Neuronal stem cell (in vitro differentiated cells): ENCODE data around the gene ZDHHC17. TPM values are rescaled to one million over a fixed set of nuclear protein-coding genes. Genes with fewer than 3 reads are reported as not detected.

Experiments
- DNase-seq: peaks from one replicate; pipeline ENCODE4 v3.0.0-alpha.2; 2013; ENCODE audit warnings: low spot score
- H2AFZ ChIP-seq: one replicate; pipeline ENCODE4 v1.6.1; 2013; ENCODE audit warnings: mild to moderate bottlenecking, low read length, inconsistent platforms
- H2AK5ac ChIP-seq: 2 replicates; pipeline ENCODE4 v1.6.1; 2013; ENCODE audit warnings: low read depth, mild to moderate bottlenecking, inconsistent platforms, low read length, moderate library complexity, mixed read lengths
- H2BK120ac ChIP-seq: 2 replicates; pipeline ENCODE4 v1.6.1; 2013; ENCODE audit warnings: low read depth, mild to moderate bottlenecking, inconsistent platforms, low read length, moderate library complexity, mixed read lengths
- H2BK12ac ChIP-seq: one replicate; pipeline ENCODE4 v1.6.1; 2013; ENCODE audit warnings: low read length, inconsistent platforms
- H2BK15ac ChIP-seq: 2 replicates; pipeline ENCODE4 v1.6.1; 2013; ENCODE audit warnings: mild to moderate bottlenecking, low read length, inconsistent platforms, mixed read lengths
- H2BK5ac ChIP-seq: one replicate; pipeline ENCODE4 v1.6.1; 2013; ENCODE audit warnings: inconsistent platforms, mild to moderate bottlenecking, low read length, moderate library complexity
- H3K14ac ChIP-seq: one replicate; pipeline ENCODE4 v1.6.1; 2013; ENCODE audit warnings: low read length, inconsistent platforms
- H3K18ac ChIP-seq: 2 replicates; pipeline ENCODE4 v1.6.1; 2013; ENCODE audit warnings: low read length, inconsistent platforms
- H3K23ac ChIP-seq: 2 replicates; pipeline ENCODE4 v1.6.1; 2013; ENCODE audit warnings: low read depth, mild to moderate bottlenecking, mixed read lengths, low read length, inconsistent platforms; ENCODE audit not compliant: poor library complexity
- H3K27ac ChIP-seq: replicated peaks from 3 replicates; pipeline ENCODE4 v1.5.1; 2013; ENCODE audit warnings: low read length, inconsistent platforms
- H3K27me3 ChIP-seq, 3 experiments: 2 replicates each; pipeline ENCODE4 v1.6.1; 2013; ENCODE audit warnings: low read length in 3 of 3, mild to moderate bottlenecking in 2 of 3, inconsistent platforms in 1 of 3, low read depth in 1 of 3, mixed read lengths in 1 of 3, moderate library complexity in 1 of 3; ENCODE audit not compliant: control insufficient read depth in 3 of 3, insufficient read depth in 3 of 3
- H3K36me3 ChIP-seq, 2 donors: replicated peaks in 1 of 2; 2 replicates each; pipeline ENCODE4 v1.6.1; 2013; ENCODE audit warnings: low read length in 2 of 2; ENCODE audit not compliant: control insufficient read depth in 2 of 2, insufficient read depth in 2 of 2
- H3K4ac ChIP-seq: 2 replicates; pipeline ENCODE4 v1.6.1; 2013; ENCODE audit warnings: inconsistent platforms, mild to moderate bottlenecking, low read length, moderate library complexity
- H3K4me1 ChIP-seq, 2 donors: 1 replicate in 1 of 2; 2 replicates in 1 of 2; pipeline ENCODE4 v1.6.1; 2013; ENCODE audit warnings: low read length in 2 of 2, low read depth in 1 of 2; ENCODE audit not compliant: control insufficient read depth in 2 of 2, insufficient read depth in 1 of 2
- H3K4me2 ChIP-seq: one replicate; pipeline ENCODE4 v1.6.1; 2013; ENCODE audit warnings: mild to moderate bottlenecking, low read length, inconsistent platforms; ENCODE audit not compliant: insufficient read depth, poor library complexity, severe bottlenecking
- H3K4me3 ChIP-seq, 2 donors: 2 replicates each; pipeline ENCODE4 v1.5.1; 2013; ENCODE audit warnings: low read length in 2 of 2, mild to moderate bottlenecking in 2 of 2, inconsistent platforms in 1 of 2, moderate library complexity in 1 of 2
- H3K79me1 ChIP-seq: one replicate; pipeline ENCODE4 v1.6.1; 2013; ENCODE audit warnings: low read depth, mild to moderate bottlenecking, inconsistent platforms, low read length, moderate library complexity
- H3K9ac ChIP-seq: one replicate; pipeline ENCODE4 v1.6.1; 2013; ENCODE audit warnings: mild to moderate bottlenecking, low read depth, low read length, inconsistent platforms; ENCODE audit not compliant: poor library complexity
- H3K9me3 ChIP-seq, 2 donors: replicated peaks in 1 of 2; 2 replicates each; pipeline versions ENCODE3 to v1.6.1; 2013; ENCODE audit warnings: low read length in 2 of 2, mild to moderate bottlenecking in 2 of 2, inconsistent platforms in 1 of 2, low read depth in 1 of 2, mixed read lengths in 1 of 2, moderate library complexity in 1 of 2; ENCODE audit not compliant: control insufficient read depth in 2 of 2, insufficient read depth in 1 of 2
- H4K8ac ChIP-seq: one replicate; pipeline ENCODE4 v1.6.1; 2013; ENCODE audit warnings: low read depth, mild to moderate bottlenecking, inconsistent platforms, low read length, moderate library complexity
- H4K91ac ChIP-seq: one replicate; pipeline ENCODE4 v1.6.1; 2013; ENCODE audit warnings: low read length, low read depth, mild to moderate bottlenecking, inconsistent platforms; ENCODE audit not compliant: poor library complexity
- WGBS, 2 donors: extraction: QIAGEN DNeasy Blood & Tissue Kit; methylation state at CpG; one replicate each; pipeline ENCODE4 v1.1.7; 2013; ENCODE audit warnings: missing lambda C conversion rate in 2 of 2, mixed read lengths in 1 of 2; ENCODE audit not compliant: insufficient read length in 2 of 2, insufficient replicate concordance in 1 of 2; ENCODE audit errors: extremely low coverage in 2 of 2; 5-methylcytosine and 5-hydroxymethylcytosine counted together
- polyA plus RNA-seq, 2 experiments: library from polyadenylated mRNA; stranded (reverse); fragments of 200-250 nt; gene quantifications; one replicate each; pipeline ENCODE4 v1.2.3, GENCODE V29; 2013

The ZDHHC17 gene, protein sequence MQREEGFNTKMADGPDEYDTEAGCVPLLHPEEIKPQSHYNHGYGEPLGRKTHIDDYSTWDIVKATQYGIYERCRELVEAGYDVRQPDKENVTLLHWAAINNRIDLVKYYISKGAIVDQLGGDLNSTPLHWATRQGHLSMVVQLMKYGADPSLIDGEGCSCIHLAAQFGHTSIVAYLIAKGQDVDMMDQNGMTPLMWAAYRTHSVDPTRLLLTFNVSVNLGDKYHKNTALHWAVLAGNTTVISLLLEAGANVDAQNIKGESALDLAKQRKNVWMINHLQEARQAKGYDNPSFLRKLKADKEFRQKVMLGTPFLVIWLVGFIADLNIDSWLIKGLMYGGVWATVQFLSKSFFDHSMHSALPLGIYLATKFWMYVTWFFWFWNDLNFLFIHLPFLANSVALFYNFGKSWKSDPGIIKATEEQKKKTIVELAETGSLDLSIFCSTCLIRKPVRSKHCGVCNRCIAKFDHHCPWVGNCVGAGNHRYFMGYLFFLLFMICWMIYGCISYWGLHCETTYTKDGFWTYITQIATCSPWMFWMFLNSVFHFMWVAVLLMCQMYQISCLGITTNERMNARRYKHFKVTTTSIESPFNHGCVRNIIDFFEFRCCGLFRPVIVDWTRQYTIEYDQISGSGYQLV
- polyA plus RNA-seq (2013, experiment 1 of 2) = 20.4 TPM
- 22.8 TPM for polyA plus RNA-seq (2013, experiment 2 of 2)

DNA sequence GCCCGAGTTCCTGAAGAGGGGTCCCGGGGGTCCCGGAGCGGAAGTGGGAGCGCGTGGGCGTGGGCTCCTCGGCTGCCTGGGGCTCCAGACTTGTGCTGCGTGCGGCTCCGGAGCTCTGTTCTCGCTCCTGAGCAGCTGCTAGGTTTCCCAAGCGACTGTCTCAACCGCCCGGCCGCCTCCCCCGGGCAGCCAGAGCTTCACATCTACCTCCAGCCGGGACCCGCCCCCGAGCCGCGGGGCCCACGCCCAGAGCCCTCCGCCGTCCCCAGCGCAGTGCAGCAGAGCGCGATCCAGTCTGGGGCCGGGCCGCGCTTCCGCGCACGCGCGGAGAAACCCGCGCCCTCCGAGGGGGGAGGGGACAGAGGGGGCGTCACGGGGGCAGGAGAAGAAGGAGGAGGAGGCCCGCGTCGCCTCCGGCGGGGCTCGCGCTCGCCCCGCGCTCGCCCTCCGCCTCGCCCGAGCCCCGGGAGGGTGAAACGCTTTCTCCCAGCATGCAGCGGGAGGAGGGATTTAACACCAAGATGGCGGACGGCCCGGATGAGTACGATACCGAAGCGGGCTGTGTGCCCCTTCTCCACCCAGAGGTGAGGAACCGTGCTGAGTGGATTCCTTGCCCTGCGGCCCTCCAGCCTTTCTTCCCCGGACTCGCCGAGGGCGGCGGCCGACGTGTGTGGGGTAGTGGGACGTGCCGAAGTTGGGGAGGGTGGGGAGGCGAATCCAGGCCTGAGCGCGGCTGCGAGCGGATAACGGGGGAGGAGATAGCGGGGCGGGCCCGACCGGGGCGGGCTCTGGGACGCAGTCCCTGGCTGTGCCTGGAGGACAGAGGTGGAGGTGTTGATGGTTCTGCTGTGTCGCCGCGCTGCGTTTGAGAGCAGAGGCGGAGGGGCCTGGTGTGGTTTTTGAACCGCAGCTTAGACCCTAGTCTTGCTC, at the start of gene ZDHHC17:
Gene ZDHHC17, plus strand, starts transcription at position 370 of the 930 bp plus-strand sequence. Its CDS starts 122 bp downstream, at position 492.
- Histone ChIP-seq H4K8ac (no peak within 1 kb of the TSS), H3K4me1 (peaks cover 3 to 10% of the 10 kb centered on the region in 2 donors), H3K9ac (peak within 1 kb of the TSS; percentile 98), H3K27me3 (no peaks in the 10 kb centered on the region), H3K27ac (peak within 1 kb of the TSS; percentile 98), H3K18ac (peak within 1 kb of the TSS; percentile 100), H3K4ac (peak within 1 kb of the TSS; percentile 94), H2AK5ac (peak within 1 kb of the TSS; percentile 53), H2BK120ac (no peak within 1 kb of the TSS), H2BK5ac (peak within 1 kb of the TSS; percentile 95), H3K9me3 (no peaks in the 10 kb centered on the region), H3K14ac (peak within 1 kb of the TSS; percentile 97), H2BK12ac (no peak within 1 kb of the TSS), H3K79me1 (peaks cover 1% of the 10 kb centered on the region), H3K4me2 (peak within 1 kb of the TSS; percentile 88), H4K91ac (no peak within 1 kb of the TSS), H2AFZ (peak within 1 kb of the TSS; percentile 93), H3K36me3 (peaks cover 0 to 6% of the 10 kb centered on the region in 2 donors), H3K23ac (peak within 1 kb of the TSS; percentile 98), H2BK15ac (peak within 1 kb of the TSS; percentile 56), H3K4me3 (peak within 1 kb of the TSS; percentile 66 to 99)
- DNase-seq = peak; percentile 95
- WGBS, 2 donors = no CpG with 5 or more reads among the region's 93 CpGs

DNA sequence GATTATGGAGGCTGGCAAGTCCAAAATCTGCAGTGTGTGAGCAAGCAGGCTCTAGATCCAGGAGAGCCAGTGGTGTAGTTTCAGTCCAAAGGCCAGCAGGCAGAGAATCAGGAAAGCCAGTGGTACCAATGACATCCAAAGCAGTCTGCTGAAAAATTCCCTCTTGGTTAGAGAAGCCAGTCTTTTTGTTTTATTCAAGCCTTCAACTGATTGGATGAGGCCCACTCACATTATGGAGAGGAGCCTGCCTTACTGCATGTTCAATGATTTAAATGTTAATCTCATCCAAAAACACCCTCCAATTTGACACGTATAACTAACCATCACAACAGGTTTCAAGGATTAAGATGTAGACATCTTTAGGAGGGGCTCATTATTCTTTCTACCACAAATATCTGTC, 49.5 kb upstream of the ZDHHC17 start:
- no peak overlapping the region for H4K8ac ChIP-seq
- H3K4me3 ChIP-seq = no peak overlapping the region
- H3K4ac ChIP-seq = no peak overlapping the region
- H2AFZ ChIP-seq = no peak overlapping the region
- no peaks in the 10 kb centered on the region for H3K36me3 ChIP-seq
- no peak overlapping the region for H3K27ac ChIP-seq
- no peak overlapping the region for H4K91ac ChIP-seq
- no peak overlapping the region for H2BK120ac ChIP-seq
- no peak overlapping the region for H2BK15ac ChIP-seq
- H2BK12ac ChIP-seq = no peak overlapping the region
- no peak overlapping the region for H2AK5ac ChIP-seq
- no peak overlapping the region for H2BK5ac ChIP-seq
- peaks cover 0 to 8% of the 10 kb centered on the region in 2 donors for H3K9me3 ChIP-seq
- peaks cover 0 to 2% of the 10 kb centered on the region in 2 donors for H3K4me1 ChIP-seq
- DNase-seq = no peak
- no peak overlapping the region for H3K4me2 ChIP-seq
- no peaks in the 10 kb centered on the region for H3K27me3 ChIP-seq
- H3K14ac ChIP-seq = no peak overlapping the region
- H3K79me1 ChIP-seq = no peaks in the 10 kb centered on the region
- no CpG with 5 or more reads among the region's 1 CpG for WGBS, 2 donors
- no peak overlapping the region for H3K18ac ChIP-seq
- H3K9ac ChIP-seq = no peak overlapping the region
- H3K23ac ChIP-seq = no peak overlapping the region

DNA sequence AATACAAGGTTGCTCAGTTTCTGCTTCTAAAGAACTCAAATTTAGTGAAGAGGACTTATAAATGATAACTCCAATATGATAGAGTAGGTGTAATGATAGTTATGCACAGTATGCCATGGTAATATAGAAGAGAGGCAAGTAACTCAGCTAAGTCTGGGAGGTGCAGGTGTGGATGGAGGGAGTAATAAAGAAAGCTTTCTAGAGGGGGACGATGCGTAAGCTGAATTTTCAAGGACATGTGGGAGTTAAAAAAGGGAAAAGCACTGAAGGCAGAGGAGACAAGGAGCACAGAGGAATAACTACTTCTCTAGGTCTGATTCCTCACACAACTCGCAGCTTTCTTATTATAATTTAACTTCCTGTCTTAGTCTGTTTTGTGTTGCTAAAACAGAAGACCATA, 49.1 kb upstream of the ZDHHC17 start:
- Histone ChIP-seq H2AK5ac (no peak overlapping the region), H2BK12ac (no peak overlapping the region), H3K4me3 (no peak overlapping the region), H4K8ac (no peak overlapping the region), H3K4ac (no peak overlapping the region), H4K91ac (no peak overlapping the region), H3K23ac (no peak overlapping the region), H3K9ac (no peak overlapping the region), H3K36me3 (no peaks in the 10 kb centered on the region), H3K9me3 (peaks cover 0 to 8% of the 10 kb centered on the region in 2 donors), H2AFZ (peak overlapping the region; percentile 54), H2BK5ac (no peak overlapping the region), H3K14ac (no peak overlapping the region), H2BK120ac (no peak overlapping the region), H3K4me1 (peaks cover 0 to 4% of the 10 kb centered on the region in 2 donors), H3K4me2 (no peak overlapping the region), H3K27ac (no peak overlapping the region), H3K27me3 (no peaks in the 10 kb centered on the region), H2BK15ac (no peak overlapping the region), H3K18ac (no peak overlapping the region), H3K79me1 (no peaks in the 10 kb centered on the region)
- DNase-seq = no peak
- no CpG with 5 or more reads among the region's 3 CpGs for WGBS, 2 donors
